Mesothelial cell of epicardium (in vitro differentiated cells): Measurements from ENCODE around the gene CCDC102B. TPM values are rescaled to one million over a fixed set of nuclear protein-coding genes. Genes with fewer than 3 reads are reported as not detected.

Experiments
- DNase-seq, 2 experiments: peaks; one replicate each; pipeline ENCODE4 v3.0.0; 2021; ENCODE audit warnings: low spot score in 2 of 2; ENCODE audit not compliant: unreplicated experiment in 2 of 2
- H3K27ac Mint-ChIP-seq: 2 replicates; pipeline ENCODE4 v1.8.0; 2021; ENCODE audit warnings: mixed read lengths
- H3K27me3 Mint-ChIP-seq: 2 replicates; pipeline ENCODE4 v1.8.0; 2021; ENCODE audit warnings: low read depth, mixed read lengths
- H3K36me3 Mint-ChIP-seq: 2 replicates; pipeline ENCODE4 v1.8.0; 2021; ENCODE audit warnings: mixed read lengths
- H3K4me1 Mint-ChIP-seq: 2 replicates; pipeline ENCODE4 v1.8.0; 2021; ENCODE audit warnings: mixed read lengths
- H3K4me3 Mint-ChIP-seq: 2 replicates; pipeline ENCODE4 v1.8.0; 2021; ENCODE audit warnings: mild to moderate bottlenecking, moderate library complexity, mixed read lengths
- H3K9me3 Mint-ChIP-seq: 2 replicates; pipeline ENCODE4 v1.8.0; 2021; ENCODE audit warnings: mixed read lengths
- CTCF ChIP-seq: fragments of 200-600 bp; sonication (generic); IDR thresholded peaks from one replicate; pipeline ENCODE4 v1.5.0; 2021; ENCODE audit warnings: antibody characterized with exemption; ENCODE audit not compliant: unreplicated experiment
- total RNA-seq: library from RNA; stranded (reverse); gene quantifications from 3 replicates; pipeline ENCODE4 v1.2.1, GENCODE V29; 2021

The CCDC102B gene
- total RNA-seq, 1 donor from 2014 or later: 5.3 TPM

- no peak for DNase-seq
- no peak overlapping the region for H3K27ac Mint-ChIP-seq
- H3K4me3 Mint-ChIP-seq: no peak overlapping the region
- TF ChIP-seq CTCF: no peak
- no peaks in the 10 kb centered on the region for H3K36me3 Mint-ChIP-seq
- no peaks in the 10 kb centered on the region for H3K9me3 Mint-ChIP-seq
- no peaks in the 10 kb centered on the region for H3K27me3 Mint-ChIP-seq
- H3K4me1 Mint-ChIP-seq: peaks cover 4% of the 10 kb centered on the region
Observed at GRCh38 chr18:69085951-69086350, 288.1 kb downstream of the CCDC102B start.

- H3K27ac Mint-ChIP-seq: no peak overlapping the region
- no peak for TF ChIP-seq CTCF
- no peak for DNase-seq
- no peaks in the 10 kb centered on the region for H3K36me3 Mint-ChIP-seq
- peaks cover 4% of the 10 kb centered on the region for H3K4me1 Mint-ChIP-seq
- H3K27me3 Mint-ChIP-seq: no peaks in the 10 kb centered on the region
- H3K4me3 Mint-ChIP-seq: no peak overlapping the region
- H3K9me3 Mint-ChIP-seq: no peaks in the 10 kb centered on the region
Observed at GRCh38 chr18:69088973-69089372, 291.1 kb downstream of the CCDC102B start.

- Mint-ChIP-seq H3K27ac (no peak overlapping the region), H3K4me1 (no peaks in the 10 kb centered on the region), H3K9me3 (no peaks in the 10 kb centered on the region), H3K27me3 (no peaks in the 10 kb centered on the region), H3K4me3 (no peak overlapping the region), H3K36me3 (no peaks in the 10 kb centered on the region)
- no peak for TF ChIP-seq CTCF
- no peak for DNase-seq
Observed at GRCh38 chr18:69097349-69097748, 299.5 kb downstream of the CCDC102B start.

GRCh38 chr18:69102959-69103358, 305.1 kb downstream of the CCDC102B start:
- peaks cover under 1% of the 10 kb centered on the region for H3K27me3 Mint-ChIP-seq
- no peak overlapping the region for H3K4me3 Mint-ChIP-seq
- no peak for TF ChIP-seq CTCF
- no peaks in the 10 kb centered on the region for H3K9me3 Mint-ChIP-seq
- H3K36me3 Mint-ChIP-seq: no peaks in the 10 kb centered on the region
- H3K4me1 Mint-ChIP-seq: no peaks in the 10 kb centered on the region
- no peak for DNase-seq
- H3K27ac Mint-ChIP-seq: no peak overlapping the region

Other genes with a start within 250 kb of the CCDC102B start
- 45.0 to 51.3 TPM (median 51.1 TPM) in 3 replicates for gene TMX3, start 83.0 kb upstream of the CCDC102B start, total RNA-seq